Body of pancreas (tissue), 4 donors: ENCODE measurements around the gene FBXO10.

ENCODE experiments used
- CTCF ChIP-seq, 7 experiments: fragments of 450-650 bp in 4 of 7; fragments of 200-600 bp in 3 of 7; sonication (generic) in 3 of 7; IDR thresholded peaks; one replicate each; pipeline ENCODE4 v1.5.1; 2016 to 2019; ENCODE audit warnings: antibody characterized with exemption in 7 of 7
- POLR2A ChIP-seq, 3 donors: fragments of 450-650 bp; IDR thresholded peaks; one replicate each; pipeline ENCODE4 v1.6.1; 2016; ENCODE audit warnings: antibody characterized with exemption in 3 of 3, mild to moderate bottlenecking in 2 of 3

- TF ChIP-seq CTCF (IDR thresholded peaks at IDR 0.05) (no peak), POLR2A (IDR thresholded peaks at IDR 0.05) (no peak)
Observed at GRCh38 chr9:37512437-37512836, 63.7 kb downstream of the FBXO10 start.
